ENCODE results near the gene WNT3A. TPM values are rescaled to one million over a fixed set of nuclear protein-coding genes. Genes with fewer than 3 reads are reported as not detected.

WNT3A gene
- polyA plus RNA-seq, 1 of the 3 experiments (the other 2 are of a cell fraction) = not detected

DNA sequence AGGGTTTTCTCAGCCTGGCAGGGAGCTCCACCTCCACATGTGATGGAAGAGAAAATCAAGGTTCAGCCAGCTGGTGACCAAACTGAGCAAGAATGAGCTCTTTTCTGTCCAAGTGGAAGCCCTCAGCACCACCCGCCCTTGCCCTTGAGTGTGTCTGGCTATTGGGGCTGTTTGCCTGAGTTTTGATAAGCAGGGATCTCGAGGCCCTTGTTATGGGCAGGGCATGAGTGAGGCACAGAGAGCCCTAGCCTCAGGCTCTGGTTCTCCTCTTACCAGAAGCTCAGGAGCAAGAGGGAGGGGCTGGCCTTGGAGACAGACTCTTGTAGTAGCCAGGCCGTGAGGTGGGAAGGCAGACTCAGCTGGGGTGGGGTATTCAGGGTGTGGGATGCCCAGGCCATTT lies 38.2 kb downstream of the WNT3A start:
- no peak overlapping the region for H3K4me3 ChIP-seq (ENCODE audit: low read depth in 2 of 2, low read length in 1 of 2)
- TF ChIP-seq FOSL2 (IDR thresholded peaks at IDR 0.05; ENCODE audit: borderline replicate concordance, low read depth) = no peak
- no peak for TF ChIP-seq REST (IDR thresholded peaks at IDR 0.05; ENCODE audit: low read depth, low read length)
- TF ChIP-seq RCOR1 (IDR thresholded peaks at IDR 0.05; ENCODE audit: low read length) = no peak
- no peak for TF ChIP-seq JUND (IDR thresholded peaks at IDR 0.05)
- TF ChIP-seq USF2 (IDR thresholded peaks at IDR 0.05; ENCODE audit: borderline replicate concordance, low read depth, low read length) = no peak
- no peak for TF ChIP-seq EZH2phosphoT487 (IDR thresholded peaks at IDR 0.05; ENCODE audit: borderline replicate concordance, low read depth)
- no peak for TF ChIP-seq SMC3 (IDR thresholded peaks at IDR 0.05; ENCODE audit: low read depth, low read length)
- TF ChIP-seq GATA2 (CRISPR knock-in tag; IDR thresholded peaks at IDR 0.05) = no peak
- no peak for TF ChIP-seq FOXJ3 (CRISPR knock-in tag; IDR thresholded peaks at IDR 0.05)
- no peak for TF ChIP-seq ZBTB33 (IDR thresholded peaks at IDR 0.05; ENCODE audit: borderline replicate concordance, low read depth)
- no peak for TF ChIP-seq YY1 (IDR thresholded peaks at IDR 0.05; ENCODE audit: low read depth)
- no peak for TF ChIP-seq ELF1 (IDR thresholded peaks at IDR 0.05)
- TF ChIP-seq, protein P1, sequence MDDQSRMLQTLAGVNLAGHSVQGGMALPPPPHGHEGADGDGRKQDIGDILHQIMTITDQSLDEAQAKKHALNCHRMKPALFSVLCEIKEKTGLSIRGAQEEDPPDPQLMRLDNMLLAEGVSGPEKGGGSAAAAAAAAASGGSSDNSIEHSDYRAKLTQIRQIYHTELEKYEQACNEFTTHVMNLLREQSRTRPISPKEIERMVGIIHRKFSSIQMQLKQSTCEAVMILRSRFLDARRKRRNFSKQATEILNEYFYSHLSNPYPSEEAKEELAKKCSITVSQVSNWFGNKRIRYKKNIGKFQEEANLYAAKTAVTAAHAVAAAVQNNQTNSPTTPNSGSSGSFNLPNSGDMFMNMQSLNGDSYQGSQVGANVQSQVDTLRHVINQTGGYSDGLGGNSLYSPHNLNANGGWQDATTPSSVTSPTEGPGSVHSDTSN (IDR thresholded peaks at IDR 0.05) = no peak
- H3K36me3 ChIP-seq (replicated peaks in 1 of 2; ENCODE audit: control insufficient read depth in 1 of 2, insufficient read depth in 2 of 2, low read length in 1 of 2) = no peaks in the 10 kb centered on the region
- CTCF ChIA-PET = interaction anchor here (2.2 kb wide), 1 partner anchor 15 kb away, joined by 6 read pairs; no protein-coding TSS in a partner anchor
- no peaks in the 10 kb centered on the region for H4K20me1 ChIP-seq (ENCODE audit: insufficient read depth)
- H3K4me2 ChIP-seq = no peak overlapping the region
- H3K9ac ChIP-seq = no peak overlapping the region
- H3K9me2 ChIP-seq = no peaks in the 10 kb centered on the region
- no peaks in the 10 kb centered on the region for H3K4me1 ChIP-seq (ENCODE audit: control insufficient read depth in 1 of 2, insufficient read depth in 2 of 2, low read depth in 1 of 2, low read length in 1 of 2)
- POLR2A ChIA-PET = no interaction called here
- H3K79me2 ChIP-seq (ENCODE audit: insufficient read depth) = no peaks in the 10 kb centered on the region
- H3K27ac ChIP-seq (ENCODE audit: low read depth in 2 of 2, low read length in 1 of 2) = no peak overlapping the region
- WGBS (ENCODE audit: low lambda C conversion rate) = 29% methylated on average over 1 of the region's 3 CpGs
- H3K27me3 ChIP-seq (ENCODE audit: insufficient read depth) = peaks cover 9% of the 10 kb centered on the region; the same call in 1 of the 2 replicates
- no peaks in the 10 kb centered on the region for H3K9me3 ChIP-seq
- no peak overlapping the region for H2AFZ ChIP-seq (ENCODE audit: low read depth)
- H3F3A ChIP-seq (replicated peaks; ENCODE audit: insufficient read depth) = no peaks in the 10 kb centered on the region
- DNase-seq = no peak

Data from SK-N-SH (cell line).